ENCODE results near the gene IL18R1.

DNA sequence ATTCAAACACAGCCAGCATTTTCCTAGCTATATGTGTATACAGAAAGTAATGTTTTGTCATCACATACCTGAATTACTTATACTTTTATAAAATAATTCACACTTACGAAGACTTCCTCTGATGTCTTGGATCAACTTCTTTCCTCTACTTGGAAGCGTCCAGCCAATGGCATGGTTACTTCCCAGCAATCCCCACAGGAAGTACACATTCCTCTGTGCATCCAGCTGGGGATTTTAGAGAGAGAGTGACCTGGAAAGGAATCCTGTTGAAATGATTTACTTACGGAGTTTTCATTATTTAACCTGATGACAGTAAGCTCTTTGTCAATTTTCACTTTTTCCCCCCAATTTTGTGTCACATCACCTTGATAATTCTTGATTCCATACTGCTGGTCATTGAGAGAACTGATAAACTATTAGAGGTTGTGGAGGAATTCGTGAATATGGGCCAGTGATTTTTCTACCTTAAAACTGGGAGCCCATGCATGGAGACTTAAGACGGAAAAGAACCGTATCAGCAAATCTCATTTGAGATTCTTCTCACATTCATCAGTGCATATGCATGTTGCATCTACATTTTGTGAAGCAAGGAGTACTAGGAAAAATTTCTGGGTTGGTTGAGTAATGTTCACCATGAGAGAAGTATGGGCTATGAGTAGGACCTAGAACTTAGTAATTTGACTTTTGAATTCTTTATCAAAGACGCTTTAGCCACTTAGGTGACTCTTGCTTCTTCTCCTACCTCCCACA, 9.0 kb upstream of the IL18R1 start:
- TF ChIP-seq JUND (IDR thresholded peaks at IDR 0.05): no peak
- TF ChIP-seq ATF3 (IDR thresholded peaks at IDR 0.05): no peak
- TF ChIP-seq, protein P1, sequence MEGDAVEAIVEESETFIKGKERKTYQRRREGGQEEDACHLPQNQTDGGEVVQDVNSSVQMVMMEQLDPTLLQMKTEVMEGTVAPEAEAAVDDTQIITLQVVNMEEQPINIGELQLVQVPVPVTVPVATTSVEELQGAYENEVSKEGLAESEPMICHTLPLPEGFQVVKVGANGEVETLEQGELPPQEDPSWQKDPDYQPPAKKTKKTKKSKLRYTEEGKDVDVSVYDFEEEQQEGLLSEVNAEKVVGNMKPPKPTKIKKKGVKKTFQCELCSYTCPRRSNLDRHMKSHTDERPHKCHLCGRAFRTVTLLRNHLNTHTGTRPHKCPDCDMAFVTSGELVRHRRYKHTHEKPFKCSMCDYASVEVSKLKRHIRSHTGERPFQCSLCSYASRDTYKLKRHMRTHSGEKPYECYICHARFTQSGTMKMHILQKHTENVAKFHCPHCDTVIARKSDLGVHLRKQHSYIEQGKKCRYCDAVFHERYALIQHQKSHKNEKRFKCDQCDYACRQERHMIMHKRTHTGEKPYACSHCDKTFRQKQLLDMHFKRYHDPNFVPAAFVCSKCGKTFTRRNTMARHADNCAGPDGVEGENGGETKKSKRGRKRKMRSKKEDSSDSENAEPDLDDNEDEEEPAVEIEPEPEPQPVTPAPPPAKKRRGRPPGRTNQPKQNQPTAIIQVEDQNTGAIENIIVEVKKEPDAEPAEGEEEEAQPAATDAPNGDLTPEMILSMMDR (IDR thresholded peaks at IDR 0.05; ENCODE audit: low read depth, low read length, missing input control): no peak
- no peak for TF ChIP-seq YY1 (IDR thresholded peaks at IDR 0.05)
- TF ChIP-seq, protein P2, sequence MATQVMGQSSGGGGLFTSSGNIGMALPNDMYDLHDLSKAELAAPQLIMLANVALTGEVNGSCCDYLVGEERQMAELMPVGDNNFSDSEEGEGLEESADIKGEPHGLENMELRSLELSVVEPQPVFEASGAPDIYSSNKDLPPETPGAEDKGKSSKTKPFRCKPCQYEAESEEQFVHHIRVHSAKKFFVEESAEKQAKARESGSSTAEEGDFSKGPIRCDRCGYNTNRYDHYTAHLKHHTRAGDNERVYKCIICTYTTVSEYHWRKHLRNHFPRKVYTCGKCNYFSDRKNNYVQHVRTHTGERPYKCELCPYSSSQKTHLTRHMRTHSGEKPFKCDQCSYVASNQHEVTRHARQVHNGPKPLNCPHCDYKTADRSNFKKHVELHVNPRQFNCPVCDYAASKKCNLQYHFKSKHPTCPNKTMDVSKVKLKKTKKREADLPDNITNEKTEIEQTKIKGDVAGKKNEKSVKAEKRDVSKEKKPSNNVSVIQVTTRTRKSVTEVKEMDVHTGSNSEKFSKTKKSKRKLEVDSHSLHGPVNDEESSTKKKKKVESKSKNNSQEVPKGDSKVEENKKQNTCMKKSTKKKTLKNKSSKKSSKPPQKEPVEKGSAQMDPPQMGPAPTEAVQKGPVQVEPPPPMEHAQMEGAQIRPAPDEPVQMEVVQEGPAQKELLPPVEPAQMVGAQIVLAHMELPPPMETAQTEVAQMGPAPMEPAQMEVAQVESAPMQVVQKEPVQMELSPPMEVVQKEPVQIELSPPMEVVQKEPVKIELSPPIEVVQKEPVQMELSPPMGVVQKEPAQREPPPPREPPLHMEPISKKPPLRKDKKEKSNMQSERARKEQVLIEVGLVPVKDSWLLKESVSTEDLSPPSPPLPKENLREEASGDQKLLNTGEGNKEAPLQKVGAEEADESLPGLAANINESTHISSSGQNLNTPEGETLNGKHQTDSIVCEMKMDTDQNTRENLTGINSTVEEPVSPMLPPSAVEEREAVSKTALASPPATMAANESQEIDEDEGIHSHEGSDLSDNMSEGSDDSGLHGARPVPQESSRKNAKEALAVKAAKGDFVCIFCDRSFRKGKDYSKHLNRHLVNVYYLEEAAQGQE (IDR thresholded peaks at IDR 0.05): no peak
- TF ChIP-seq HNF4A (conservative IDR thresholded peaks at IDR 0.05): no peak
- TF ChIP-seq RAD21 (IDR thresholded peaks at IDR 0.05): no peak
- TF ChIP-seq, protein P3, sequence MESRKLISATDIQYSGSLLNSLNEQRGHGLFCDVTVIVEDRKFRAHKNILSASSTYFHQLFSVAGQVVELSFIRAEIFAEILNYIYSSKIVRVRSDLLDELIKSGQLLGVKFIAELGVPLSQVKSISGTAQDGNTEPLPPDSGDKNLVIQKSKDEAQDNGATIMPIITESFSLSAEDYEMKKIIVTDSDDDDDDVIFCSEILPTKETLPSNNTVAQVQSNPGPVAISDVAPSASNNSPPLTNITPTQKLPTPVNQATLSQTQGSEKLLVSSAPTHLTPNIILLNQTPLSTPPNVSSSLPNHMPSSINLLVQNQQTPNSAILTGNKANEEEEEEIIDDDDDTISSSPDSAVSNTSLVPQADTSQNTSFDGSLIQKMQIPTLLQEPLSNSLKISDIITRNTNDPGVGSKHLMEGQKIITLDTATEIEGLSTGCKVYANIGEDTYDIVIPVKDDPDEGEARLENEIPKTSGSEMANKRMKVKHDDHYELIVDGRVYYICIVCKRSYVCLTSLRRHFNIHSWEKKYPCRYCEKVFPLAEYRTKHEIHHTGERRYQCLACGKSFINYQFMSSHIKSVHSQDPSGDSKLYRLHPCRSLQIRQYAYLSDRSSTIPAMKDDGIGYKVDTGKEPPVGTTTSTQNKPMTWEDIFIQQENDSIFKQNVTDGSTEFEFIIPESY (IDR thresholded peaks at IDR 0.05): no peak
- no peak for TF ChIP-seq TAF1 (conservative IDR thresholded peaks at IDR 0.05)
- TF ChIP-seq, protein P4, sequence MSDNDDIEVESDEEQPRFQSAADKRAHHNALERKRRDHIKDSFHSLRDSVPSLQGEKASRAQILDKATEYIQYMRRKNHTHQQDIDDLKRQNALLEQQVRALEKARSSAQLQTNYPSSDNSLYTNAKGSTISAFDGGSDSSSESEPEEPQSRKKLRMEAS (IDR thresholded peaks at IDR 0.05): no peak
- no peak for TF ChIP-seq RXRA (IDR thresholded peaks at IDR 0.05)
- no peak for TF ChIP-seq GABPA (IDR thresholded peaks at IDR 0.05 in 1 of 2, conservative IDR thresholded peaks at IDR 0.05 in 1 of 2)
